Kidney capillary endothelial cell (primary cell): ENCODE data around the gene TMEM87B.

ENCODE experiments used
- DNase-seq: peaks from one replicate; pipeline ENCODE4 v3.0.0-alpha.2; 2018; ENCODE audit warnings: low spot score

The TMEM87B gene, protein sequence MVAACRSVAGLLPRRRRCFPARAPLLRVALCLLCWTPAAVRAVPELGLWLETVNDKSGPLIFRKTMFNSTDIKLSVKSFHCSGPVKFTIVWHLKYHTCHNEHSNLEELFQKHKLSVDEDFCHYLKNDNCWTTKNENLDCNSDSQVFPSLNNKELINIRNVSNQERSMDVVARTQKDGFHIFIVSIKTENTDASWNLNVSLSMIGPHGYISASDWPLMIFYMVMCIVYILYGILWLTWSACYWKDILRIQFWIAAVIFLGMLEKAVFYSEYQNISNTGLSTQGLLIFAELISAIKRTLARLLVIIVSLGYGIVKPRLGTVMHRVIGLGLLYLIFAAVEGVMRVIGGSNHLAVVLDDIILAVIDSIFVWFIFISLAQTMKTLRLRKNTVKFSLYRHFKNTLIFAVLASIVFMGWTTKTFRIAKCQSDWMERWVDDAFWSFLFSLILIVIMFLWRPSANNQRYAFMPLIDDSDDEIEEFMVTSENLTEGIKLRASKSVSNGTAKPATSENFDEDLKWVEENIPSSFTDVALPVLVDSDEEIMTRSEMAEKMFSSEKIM

DNA sequence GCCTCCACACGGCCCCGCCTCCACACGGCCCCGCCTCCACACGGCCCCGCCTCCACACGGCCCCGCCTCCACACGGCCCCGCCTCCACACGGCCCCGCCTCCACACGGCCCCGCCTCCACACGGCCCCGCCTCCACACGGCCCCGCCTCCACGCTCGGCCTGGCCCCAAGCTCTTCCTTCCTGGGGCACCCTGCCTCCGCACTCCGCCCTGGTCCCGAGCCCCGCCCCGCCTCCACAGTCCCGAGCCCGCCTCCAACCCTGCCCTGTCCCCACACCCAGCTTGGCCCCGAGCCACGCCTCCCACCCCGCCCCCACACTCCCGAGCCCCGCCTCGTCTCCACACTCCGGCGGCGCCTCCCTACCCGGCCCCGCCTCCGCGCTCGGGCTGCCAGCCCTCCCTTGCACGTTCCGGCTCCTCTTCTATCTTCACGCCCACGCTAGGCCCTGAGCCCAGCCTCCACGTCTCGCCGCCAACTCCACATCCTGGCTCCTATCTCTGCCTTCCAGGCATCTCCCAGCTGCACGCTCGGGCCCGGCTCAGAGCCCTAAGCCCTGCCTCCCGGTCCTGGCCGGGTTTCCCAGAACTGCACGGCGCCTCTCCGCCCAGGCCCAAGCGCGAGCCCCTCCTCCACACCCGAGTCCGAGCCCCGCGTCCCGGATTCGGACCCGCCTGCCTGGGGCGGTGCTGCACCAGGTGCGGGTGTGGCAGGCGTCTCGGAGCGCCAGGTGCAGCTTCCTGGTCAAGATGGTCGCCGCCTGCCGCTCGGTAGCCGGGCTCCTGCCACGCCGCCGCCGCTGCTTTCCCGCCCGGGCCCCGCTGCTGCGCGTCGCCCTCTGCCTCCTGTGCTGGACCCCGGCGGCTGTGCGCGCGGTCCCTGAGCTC is at the start of gene TMEM87B:
Gene TMEM87B, plus strand, starts transcription at position 423 of the 883 bp plus-strand sequence. Its CDS starts 323 bp downstream, at position 746.
- DNase-seq, result peak; percentile 95

DNA sequence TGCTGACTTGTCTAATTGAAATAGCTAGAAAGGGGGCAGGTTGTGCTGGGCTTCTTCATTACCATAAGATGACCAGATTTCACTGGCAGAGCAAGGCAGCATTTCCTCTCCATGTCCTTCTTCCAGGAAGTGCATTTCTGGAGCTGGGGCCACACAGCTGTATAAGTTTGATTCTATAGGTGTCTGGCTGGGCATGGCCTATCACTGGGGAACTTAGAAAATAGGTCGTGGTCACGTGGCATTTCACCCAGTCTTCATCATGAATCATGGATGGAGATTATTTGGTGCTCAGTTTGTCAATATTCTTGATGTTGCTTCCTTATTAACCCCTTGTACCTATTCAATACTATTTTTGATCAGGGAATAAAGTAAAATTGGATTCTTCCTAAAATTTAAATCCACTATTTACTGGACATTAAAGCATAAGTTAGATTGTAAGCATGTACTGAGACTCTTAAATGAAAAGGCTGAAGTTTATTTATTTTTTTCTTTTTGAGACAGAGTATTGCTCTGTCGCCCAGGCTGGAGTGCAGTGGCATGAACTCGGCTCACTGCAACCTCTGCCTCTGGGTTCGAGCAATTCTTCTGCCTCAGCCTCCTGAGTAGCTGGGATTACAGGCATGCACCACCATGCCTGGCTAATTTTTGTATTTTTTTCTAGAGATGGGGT is 49.5 kb upstream of the TMEM87B start:
- DNase-seq, result no peak

DNA sequence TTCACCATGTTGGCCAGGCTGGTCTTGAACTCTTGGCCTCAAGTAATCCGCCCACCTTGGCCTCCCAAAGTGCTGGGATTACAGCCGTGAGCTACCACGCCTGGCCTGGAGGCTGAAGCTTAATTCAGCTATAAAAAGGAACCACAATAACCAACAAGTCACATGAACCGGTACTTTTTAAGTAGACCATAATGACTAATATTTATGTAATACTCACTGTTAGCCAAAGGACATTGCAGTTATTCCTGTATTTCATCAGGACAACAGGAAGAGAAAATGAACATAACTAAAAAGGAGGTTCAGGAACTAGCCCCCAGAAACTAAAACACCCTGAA is 49.0 kb upstream of the TMEM87B start:
- DNase-seq, result no peak

DNA sequence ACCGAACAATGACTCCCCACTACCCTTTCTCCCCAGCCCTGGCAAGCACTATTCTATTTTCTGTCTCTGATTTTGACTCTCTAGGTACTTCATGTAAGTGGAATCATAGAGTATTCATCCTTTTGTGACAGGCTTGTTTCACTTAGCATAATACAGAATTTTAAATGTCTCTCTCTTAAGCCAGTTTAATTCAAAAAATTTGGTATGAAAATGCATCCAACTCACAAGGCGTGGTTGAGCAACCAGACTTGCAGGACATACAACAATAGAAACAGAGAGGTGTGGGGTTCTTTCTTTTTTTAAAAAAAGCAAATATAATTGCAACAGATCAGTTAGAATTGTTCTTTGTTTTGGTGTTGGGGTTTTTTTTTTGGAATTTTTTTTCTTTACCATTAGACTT is 47.6 kb upstream of the TMEM87B start:
- DNase-seq, result no peak

DNA sequence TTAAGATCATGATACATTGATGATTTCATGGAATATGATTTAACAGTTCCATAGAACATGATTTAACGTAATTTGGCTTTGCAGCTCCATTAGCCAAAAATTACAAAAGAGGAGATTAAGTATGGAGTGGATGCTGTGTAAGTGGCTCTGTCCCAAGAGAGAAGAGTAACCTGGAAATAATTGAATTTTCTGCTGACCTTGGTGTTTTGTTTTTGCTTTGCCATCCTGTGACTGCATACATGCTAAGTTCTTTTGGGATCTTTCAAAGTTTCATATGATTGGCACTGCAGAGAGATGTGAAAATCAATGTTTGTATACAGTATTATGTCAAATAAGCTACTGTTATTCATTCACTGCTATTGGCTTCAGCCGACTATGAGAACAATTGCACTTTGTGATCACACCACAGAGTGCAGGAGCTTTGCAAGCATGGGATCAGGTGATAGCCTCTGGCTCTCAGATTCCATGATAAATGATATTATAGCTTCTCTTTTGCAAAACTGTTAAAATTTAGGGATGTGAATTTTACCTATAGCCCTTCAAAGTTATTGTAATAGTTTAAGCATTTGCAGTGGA is 46.1 kb upstream of the TMEM87B start:
- no peak for DNase-seq

DNA sequence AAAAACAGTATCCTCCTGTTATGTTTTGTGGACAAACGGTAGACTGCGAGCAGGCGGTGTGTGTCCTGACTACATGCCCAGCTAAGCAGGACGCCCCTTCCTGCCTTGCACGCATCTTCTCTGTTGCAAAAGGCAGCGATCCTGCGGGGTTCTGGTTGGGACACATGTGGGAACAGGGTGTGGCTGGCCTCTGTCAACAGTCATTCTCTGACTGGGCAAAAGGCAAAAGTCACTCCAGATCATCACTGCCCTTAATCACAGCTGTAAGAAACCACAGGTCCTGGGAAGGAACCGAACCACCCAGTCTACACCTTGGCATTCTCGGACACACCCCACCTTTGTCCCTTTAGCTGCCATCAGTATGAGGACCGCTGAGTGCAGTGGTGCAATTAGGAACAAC is 44.3 kb upstream of the TMEM87B start:
- DNase-seq, result no peak

DNA sequence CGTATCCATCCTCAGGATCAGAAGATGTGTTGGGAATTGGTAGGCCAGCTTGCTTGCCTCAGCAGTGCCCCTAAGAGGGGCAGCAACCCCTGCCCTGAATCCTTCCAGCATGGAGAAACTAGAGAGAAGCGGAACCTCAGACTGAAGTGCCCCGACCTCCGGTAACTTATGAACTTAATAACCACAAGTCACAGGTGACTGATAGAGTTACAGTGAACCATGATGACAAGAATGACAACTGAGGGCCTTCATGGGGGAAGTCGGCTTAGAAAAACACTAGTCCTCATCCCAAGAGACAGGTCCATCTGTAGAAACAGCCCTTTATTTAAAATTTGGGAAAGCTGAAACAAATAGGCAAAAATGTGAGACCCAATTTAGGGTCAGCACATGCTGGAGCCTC is 42.5 kb upstream of the TMEM87B start:
- DNase-seq, result no peak

DNA sequence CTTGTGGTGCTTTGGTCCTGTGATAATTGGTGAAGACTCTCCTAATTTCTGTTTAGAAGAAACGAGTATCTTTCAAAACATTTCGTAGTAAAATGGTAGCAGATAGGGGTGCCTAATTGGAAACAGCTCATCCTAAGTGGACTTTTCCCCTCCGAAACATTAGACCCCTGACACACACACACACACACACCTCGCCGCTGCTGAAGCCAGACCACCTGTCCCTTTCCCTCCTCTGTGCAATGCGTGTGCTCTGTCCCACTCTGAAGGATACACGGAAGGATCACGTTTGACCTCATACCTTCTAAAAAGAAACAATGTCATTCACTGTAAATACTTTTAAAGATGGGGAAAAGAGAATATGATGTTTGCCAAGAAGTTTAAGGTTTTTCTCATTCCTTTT is 36.2 kb upstream of the TMEM87B start:
- DNase-seq, result no peak

DNA sequence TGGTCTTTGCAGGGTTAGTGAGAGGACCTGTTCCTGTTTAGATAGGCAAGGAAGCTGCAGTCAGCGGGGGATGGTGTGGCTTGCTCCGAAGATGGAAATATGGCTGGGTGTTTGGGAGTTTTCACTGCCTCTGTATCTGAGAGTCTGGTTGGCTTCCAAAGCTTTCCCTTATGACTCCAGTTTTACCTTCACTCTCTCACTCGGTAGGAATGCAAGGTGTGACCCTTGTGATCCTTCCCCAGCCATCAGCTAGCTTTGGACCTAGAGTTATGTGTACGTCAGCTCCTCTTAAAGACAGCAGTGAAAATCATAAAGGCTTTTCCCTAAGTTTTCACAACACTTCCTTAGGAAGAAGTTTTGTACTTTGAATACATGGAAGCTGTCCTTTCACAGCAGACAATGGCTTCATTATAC is 35.5 kb upstream of the TMEM87B start:
- no peak for DNase-seq

DNA sequence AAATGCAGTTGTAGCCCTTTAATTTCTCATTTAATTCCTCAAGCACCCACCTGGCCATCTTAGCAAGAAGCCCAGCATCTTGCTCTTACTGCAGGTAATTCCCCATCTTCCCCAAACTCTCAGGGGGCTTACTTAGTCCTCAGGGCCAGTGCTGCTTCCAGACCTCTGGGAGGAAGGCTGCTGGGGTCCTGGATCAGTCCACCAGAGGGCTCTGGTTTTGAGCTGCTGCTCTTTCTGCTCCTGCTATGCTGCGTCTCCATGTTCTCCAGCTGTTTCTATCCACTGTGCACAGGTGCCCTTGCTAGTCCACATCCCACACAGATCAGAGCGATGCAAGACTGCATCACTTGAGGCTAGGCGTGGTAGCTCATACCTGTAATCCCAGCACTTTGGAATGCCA is 34.5 kb upstream of the TMEM87B start:
- no peak for DNase-seq

DNA sequence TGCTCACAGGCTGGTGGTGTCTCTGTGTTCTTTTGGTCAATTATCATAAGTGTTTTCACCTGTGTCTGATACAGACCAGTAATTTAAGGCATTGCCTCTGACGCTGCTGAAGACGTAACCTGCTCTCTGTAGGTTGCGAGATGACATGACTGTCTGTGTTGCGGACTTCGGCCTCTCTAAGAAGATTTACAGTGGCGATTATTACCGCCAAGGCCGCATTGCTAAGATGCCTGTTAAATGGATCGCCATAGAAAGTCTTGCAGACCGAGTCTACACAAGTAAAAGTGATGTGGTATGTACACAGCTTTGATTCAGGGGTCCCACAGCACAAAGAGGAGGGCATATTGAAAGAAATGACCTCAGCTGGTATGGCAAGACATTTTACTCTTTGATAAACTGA is 33.8 kb upstream of the TMEM87B start:
- no peak for DNase-seq

DNA sequence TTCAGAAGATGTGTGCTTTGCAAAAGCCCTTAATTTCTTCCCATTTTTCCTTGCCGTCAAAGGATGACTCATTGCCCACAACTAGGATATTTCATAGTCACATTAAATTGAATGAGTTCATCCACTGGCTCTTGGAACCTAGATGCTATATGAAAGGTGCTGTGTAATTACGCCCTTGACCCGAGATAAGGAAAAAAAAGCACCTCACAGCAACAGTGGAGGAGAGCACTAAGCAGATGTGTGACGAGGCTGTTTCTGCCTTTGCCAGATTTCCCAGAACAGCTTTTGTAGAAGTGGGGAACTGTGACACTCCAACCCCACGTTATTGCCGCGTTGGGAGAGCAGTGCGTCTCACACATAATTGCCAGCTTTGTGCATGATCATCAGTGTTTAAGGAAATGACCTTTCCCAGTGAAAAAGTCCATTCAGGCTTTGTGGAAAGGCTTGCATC is 33.3 kb upstream of the TMEM87B start:
- DNase-seq, result no peak

DNA sequence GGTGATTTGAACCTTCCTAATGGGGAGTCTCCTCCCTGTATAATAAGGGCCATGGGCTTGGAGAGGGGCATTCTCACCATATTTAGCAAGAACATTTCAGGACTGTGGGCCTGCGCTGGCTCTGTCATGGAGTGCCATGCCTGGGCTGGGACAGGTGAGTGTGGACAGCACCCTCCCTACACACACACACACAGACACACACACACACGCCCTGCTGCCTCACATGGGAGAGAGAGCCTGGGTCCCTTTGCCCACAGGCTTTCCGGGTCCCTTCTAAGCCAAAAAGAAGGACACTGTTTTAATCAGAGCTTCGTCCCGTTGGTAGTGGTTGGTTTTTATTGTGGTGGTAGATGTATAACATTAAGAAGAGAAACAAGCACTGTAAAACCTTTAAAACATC is 31.4 kb upstream of the TMEM87B start:
- no peak for DNase-seq

DNA sequence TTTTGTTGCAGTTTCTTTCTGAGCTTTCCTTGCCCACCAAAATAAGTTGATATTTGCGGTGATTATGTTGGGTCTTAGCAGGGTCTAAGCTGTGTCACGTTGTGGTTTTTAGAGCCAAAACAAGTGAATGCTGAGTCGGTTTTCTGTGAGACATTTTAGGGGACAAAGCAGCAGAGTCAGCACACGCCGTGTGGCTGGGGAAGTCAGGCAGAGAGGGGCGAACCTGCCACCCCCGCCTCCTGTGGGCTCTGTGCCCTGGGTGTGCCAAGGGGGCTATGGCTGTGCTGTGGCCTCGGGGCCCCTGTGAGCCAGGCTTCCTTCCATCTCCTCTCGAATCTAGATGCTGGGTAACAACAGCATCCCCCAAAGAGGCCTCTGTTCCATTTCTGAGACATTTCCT is 30.8 kb upstream of the TMEM87B start:
- no peak for DNase-seq

DNA sequence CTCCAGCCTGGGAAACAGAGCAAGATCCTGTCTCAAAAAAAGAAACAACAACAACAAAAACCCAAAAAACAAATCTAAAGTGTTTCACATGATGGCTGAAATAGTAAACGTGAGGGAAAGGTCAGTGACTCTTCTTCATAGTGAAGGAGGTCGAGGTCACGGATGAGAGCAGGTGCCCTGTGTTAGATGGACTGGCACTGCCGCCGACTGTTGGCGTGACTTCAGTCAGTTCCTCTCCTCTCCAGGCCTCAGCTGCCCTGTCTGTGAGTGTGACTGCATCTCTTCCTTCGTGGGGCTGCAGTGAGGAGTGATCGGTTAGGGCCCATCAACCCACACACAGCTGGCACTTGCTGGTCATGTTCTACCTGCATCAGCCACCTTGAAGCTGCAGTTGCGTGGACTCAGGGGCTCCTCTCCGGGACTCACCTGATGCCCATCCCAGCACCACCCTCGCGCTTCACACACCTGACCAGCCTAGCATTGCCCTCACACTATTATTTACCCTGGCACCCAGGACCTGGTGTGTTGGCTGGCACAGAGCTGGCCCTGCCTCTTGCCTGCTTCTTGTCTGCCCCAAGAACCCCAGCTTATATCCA is 30.1 kb upstream of the TMEM87B start:
- no peak for DNase-seq

DNA sequence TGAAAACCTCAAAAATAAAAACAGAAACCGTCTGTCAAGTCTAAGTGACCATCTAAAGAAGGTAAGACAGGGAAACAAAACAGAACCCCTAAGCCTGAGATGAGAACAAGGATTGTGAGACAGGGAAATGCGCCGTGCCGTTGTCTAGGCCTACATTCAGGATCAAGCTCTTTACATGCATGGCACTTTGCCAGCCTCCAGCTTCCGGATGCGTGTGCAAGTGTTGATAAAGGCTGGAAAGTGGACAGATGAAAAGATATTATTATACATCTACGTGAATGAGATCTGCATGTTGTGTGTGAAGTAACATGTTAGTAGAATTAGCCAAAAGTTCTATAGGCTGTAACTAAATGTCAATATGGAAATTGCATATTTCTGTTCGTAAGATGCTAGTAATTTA is 28.6 kb upstream of the TMEM87B start:
- DNase-seq, result peak; percentile 64

DNA sequence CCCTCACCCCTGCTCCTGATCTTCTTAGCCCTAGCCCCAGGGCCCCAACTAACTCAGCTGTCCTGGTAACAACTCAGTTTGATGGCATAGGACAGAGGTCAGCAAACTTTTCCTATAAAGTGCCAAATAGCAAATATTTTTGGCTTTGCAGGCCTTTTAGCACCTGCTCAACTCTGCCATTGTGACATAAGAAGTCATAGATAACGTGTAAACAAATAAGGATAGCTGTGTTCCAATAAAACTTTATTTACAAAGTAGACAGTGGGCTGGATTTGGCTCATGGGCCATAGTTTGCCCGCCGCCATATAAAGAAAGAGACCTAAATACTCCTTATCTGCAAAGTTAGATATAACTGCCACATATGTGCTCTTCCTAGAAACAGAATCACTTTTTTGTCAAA is 27.3 kb upstream of the TMEM87B start:
- no peak for DNase-seq

DNA sequence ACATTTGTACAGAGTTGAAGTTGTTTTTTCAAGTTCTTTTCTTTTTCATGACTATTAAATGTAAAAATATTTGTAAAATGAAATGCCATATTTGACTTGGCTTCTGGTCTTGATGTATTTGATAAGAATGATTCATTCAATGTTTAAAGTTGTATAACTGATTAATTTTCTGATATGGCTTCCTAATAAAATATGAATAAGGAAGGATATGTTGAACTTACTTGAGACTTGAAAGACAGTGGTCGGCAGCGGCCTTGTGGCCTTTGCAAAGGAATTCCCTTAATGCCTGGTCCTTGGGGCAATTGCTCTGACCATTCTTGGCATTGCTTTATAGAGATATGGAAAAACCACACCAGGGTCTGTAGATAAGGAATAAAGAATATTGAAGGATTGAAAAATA is 25.9 kb upstream of the TMEM87B start:
- no peak for DNase-seq

DNA sequence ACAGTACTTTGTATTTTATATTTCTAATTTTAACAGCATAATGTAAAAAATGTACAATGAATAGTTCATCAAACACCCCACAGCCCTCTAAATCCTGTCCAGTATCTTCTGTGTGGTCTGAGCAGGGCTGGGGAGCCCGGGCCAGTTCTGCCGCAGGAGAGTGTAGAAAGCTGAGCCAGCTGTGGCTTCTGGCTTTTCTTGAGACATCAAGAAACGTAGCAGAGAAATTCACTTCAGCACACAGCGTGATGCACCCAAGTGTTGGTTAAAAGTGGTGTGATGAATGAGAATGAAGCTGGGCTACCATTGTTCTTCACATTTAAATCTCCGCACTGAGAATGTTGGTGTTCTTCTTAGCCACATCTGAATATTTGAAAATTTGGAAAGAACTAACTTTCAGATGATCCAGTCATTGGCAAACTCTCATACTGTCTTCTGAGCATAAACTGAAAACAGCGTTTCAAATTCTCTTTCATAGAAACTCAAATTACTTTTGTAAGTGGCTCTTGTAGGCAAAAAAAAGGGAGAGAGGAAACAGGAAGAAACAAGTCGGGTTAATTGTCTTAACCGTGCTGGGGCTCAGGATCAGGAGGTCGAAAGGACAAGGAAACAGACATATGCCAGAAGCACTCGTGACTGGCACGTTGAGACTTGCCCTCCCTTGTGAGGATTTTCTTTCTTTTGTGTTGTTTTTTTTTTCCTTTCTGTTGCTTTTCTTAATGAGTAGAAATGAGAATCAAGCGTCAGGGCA is 23.4 kb upstream of the TMEM87B start:
- DNase-seq, result no peak

DNA sequence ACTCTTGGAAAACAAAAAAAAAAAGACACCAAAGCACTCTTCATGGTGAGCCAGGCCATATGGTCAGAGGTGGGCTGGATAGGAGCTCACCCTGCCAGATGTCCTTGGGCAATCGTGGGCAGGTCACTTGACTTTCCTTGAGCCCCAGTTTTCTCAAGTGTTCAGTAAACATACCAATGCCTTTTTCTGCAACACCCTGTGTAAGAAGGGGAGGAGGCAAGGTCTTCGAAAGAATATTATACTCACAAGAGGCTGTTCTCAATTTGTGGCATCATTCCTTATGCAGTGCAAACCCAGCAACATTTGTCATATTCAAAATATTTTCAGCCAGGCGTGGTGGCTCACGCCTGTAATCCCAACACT is 22.9 kb upstream of the TMEM87B start:
- DNase-seq, result no peak
